Loucy (cell line): ENCODE data around the gene ITSN2.

Experiments used
- H2AFZ ChIP-seq: fragments of 200-600 bp; sonication (generic); 2 replicates; pipeline ENCODE4 v1.6.0; 2016; ENCODE audit warnings: antibody characterized with exemption, mild to moderate bottlenecking, low read length, moderate library complexity
- H3F3A ChIP-seq: fragments of 200-600 bp; 2 replicates; pipeline ENCODE4 v1.6.0; 2016; ENCODE audit warnings: antibody characterized with exemption, low read depth, mild to moderate bottlenecking
- H3K27me3 ChIP-seq: fragments of 200-600 bp; sonication (generic); 2 replicates; pipeline ENCODE4 v1.6.1; 2014; ENCODE audit warnings: low read length, mild to moderate bottlenecking; ENCODE audit not compliant: insufficient read depth, poor library complexity, severe bottlenecking
- H3K36me3 ChIP-seq: fragments of 200-600 bp; sonication (generic); 2 replicates; pipeline ENCODE4 v1.6.1; 2016; ENCODE audit warnings: low read length; ENCODE audit not compliant: insufficient read depth
- H3K4me1 ChIP-seq: fragments of 200-600 bp; sonication (generic); 2 replicates; pipeline ENCODE4 v1.5.1; 2014; ENCODE audit warnings: low read length, mild to moderate bottlenecking; ENCODE audit not compliant: insufficient read depth, poor library complexity, severe bottlenecking
- H3K4me2 ChIP-seq: fragments of 200-600 bp; sonication (generic); 2 replicates; pipeline ENCODE4 v1.6.0; 2014; ENCODE audit warnings: antibody characterized with exemption, low read length, low read depth, mild to moderate bottlenecking; ENCODE audit not compliant: poor library complexity, severe bottlenecking
- H3K4me3 ChIP-seq: fragments of 200-600 bp; sonication (generic); 2 replicates; pipeline ENCODE4 v1.5.1; 2014; ENCODE audit warnings: low read length, mild to moderate bottlenecking, mixed read lengths; ENCODE audit not compliant: poor library complexity, severe bottlenecking
- H3K79me2 ChIP-seq: fragments of 200-600 bp; sonication (generic); 2 replicates; pipeline ENCODE4 v1.6.1; 2014; ENCODE audit warnings: low read length; ENCODE audit not compliant: insufficient read depth
- H3K9ac ChIP-seq: fragments of 200-600 bp; sonication (generic); 2 replicates; pipeline ENCODE4 v1.6.0; 2014; ENCODE audit warnings: mild to moderate bottlenecking, low read depth, low read length, moderate library complexity; ENCODE audit not compliant: poor library complexity, severe bottlenecking
- H3K9me2 ChIP-seq: fragments of 200-600 bp; sonication (generic); replicated peaks from 2 replicates; pipeline ENCODE4 v1.6.1; 2016; ENCODE audit warnings: low read depth, low read length, mixed read lengths
- H3K9me3 ChIP-seq: fragments of 200-600 bp; sonication (generic); 2 replicates; pipeline ENCODE4 v1.6.1; 2014; ENCODE audit warnings: mild to moderate bottlenecking, antibody characterized with exemption, low read length, low read depth; ENCODE audit not compliant: insufficient read depth
- H4K20me1 ChIP-seq: fragments of 200-600 bp; sonication (generic); 2 replicates; pipeline ENCODE4 v1.6.0; 2014; ENCODE audit warnings: antibody characterized with exemption, low read length, mild to moderate bottlenecking; ENCODE audit not compliant: insufficient read depth, poor library complexity, severe bottlenecking
- EZH2phosphoT487 ChIP-seq: fragments of 200-600 bp; IDR thresholded peaks from 2 replicates; pipeline ENCODE4 v1.6.1; 2018; ENCODE audit warnings: antibody characterized with exemption, mild to moderate bottlenecking, moderate library complexity, borderline replicate concordance
- TF ChIP-seq, protein P1 (sequence below): fragments of 200-600 bp; sonication (generic); conservative IDR thresholded peaks from 2 replicates; pipeline ENCODE4 v1.5.1; 2014; ENCODE audit warnings: mild to moderate bottlenecking, antibody characterized with exemption, low read length

ITSN2 gene

DNA sequence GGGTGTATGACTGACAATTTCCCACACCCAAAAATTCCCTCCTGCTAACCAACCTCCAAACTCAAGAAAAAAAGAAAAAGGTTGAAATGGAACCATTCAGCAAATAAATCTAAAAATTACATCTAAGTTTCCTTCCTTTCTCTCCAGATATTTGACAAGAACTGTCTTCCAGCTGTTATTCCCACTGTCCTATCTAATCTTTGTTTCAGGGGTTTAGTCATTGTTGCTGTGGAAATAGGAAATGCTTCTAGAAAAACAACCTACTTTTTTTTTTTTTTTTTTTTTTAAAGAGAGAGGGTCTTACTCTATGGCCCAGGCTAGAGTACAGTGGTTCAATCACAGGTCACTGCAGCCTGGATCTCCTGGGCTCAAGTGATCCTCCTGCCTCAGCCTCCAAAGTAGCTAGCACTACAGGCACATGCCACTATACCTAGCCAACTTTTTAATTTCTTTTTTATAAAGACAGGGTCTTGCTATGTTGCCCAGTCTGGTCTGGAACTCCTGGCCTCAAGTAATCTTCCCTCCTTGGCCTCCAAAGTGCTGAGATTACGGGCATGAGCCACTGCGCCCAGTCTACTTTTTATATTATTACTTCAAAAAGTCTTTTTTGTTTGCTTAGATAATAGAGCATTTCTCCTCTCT is 88.1 kb downstream of the ITSN2 start:
- Histone ChIP-seq H3K36me3 (peaks cover 68% of the 10 kb centered on the region), H3K4me1 (no peaks in the 10 kb centered on the region), H3K79me2 (no peaks in the 10 kb centered on the region), H3K4me2 (no peak overlapping the region), H3F3A (no peaks in the 10 kb centered on the region; the same call in 1 of the 2 replicates), H3K9me2 (no peaks in the 10 kb centered on the region), H3K27me3 (no peaks in the 10 kb centered on the region), H3K9ac (no peak overlapping the region), H2AFZ (no peak overlapping the region), H3K4me3 (no peak overlapping the region), H3K9me3 (no peaks in the 10 kb centered on the region), H4K20me1 (no peaks in the 10 kb centered on the region)
- TF ChIP-seq, protein P1, sequence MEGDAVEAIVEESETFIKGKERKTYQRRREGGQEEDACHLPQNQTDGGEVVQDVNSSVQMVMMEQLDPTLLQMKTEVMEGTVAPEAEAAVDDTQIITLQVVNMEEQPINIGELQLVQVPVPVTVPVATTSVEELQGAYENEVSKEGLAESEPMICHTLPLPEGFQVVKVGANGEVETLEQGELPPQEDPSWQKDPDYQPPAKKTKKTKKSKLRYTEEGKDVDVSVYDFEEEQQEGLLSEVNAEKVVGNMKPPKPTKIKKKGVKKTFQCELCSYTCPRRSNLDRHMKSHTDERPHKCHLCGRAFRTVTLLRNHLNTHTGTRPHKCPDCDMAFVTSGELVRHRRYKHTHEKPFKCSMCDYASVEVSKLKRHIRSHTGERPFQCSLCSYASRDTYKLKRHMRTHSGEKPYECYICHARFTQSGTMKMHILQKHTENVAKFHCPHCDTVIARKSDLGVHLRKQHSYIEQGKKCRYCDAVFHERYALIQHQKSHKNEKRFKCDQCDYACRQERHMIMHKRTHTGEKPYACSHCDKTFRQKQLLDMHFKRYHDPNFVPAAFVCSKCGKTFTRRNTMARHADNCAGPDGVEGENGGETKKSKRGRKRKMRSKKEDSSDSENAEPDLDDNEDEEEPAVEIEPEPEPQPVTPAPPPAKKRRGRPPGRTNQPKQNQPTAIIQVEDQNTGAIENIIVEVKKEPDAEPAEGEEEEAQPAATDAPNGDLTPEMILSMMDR = no peak
- no peak for TF ChIP-seq EZH2phosphoT487

DNA sequence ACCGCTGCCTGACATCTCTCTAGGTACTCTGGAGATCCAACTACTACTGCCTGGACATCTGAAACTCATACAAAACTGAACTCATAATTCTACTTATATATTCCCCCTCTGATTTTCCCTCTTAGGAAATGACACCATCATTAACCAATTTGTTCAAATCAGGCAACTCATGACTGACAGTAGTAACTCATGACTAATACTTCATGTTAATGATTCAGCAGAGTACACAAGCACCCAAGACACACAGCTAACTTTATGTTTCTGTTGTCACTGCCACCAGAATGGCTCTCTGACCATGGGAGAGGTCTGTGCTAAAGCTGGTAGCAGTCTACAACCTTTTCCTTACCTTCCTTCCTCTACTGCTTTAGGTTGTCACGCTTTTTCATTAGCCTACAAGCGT is 91.1 kb downstream of the ITSN2 start:
- Histone ChIP-seq H3K27me3 (no peaks in the 10 kb centered on the region), H3K9me2 (no peaks in the 10 kb centered on the region), H3K9ac (no peak overlapping the region), H3K9me3 (no peaks in the 10 kb centered on the region), H3K4me3 (no peak overlapping the region), H3K4me1 (no peaks in the 10 kb centered on the region), H3K36me3 (peaks cover 79% of the 10 kb centered on the region), H3K79me2 (no peaks in the 10 kb centered on the region), H4K20me1 (no peaks in the 10 kb centered on the region), H3K4me2 (no peak overlapping the region), H3F3A (no peaks in the 10 kb centered on the region; the same call in 1 of the 2 replicates), H2AFZ (no peak overlapping the region)
- no peak for TF ChIP-seq EZH2phosphoT487
- TF ChIP-seq, protein P1 = no peak

DNA sequence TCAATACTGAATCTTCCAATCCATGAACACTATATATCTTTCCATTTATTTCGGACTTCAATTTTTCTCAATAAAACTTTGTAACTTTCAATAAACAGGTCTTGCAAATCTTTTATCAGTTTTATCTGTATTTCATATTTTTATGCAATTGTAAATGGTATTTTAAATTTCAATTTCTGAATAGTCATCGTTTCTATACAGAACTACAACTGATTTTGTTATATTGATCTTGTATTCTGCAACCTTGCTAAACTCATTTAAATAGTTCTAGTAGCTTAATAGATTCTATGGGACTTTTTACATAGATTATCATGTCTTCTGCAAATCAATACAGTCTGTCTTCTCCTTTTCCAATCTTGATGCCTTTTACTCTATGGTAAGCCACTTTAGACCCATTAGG is 95.1 kb downstream of the ITSN2 start:
- Histone ChIP-seq H3K4me1 (peaks cover 7% of the 10 kb centered on the region), H3K9ac (no peak overlapping the region), H3K4me3 (no peak overlapping the region), H3K9me2 (no peaks in the 10 kb centered on the region), H3K36me3 (peaks cover 68% of the 10 kb centered on the region), H4K20me1 (no peaks in the 10 kb centered on the region), H2AFZ (no peak overlapping the region), H3K79me2 (no peaks in the 10 kb centered on the region), H3K27me3 (no peaks in the 10 kb centered on the region), H3K9me3 (no peaks in the 10 kb centered on the region), H3F3A (no peaks in the 10 kb centered on the region), H3K4me2 (no peak overlapping the region)
- TF ChIP-seq, protein P1 = no peak
- no peak for TF ChIP-seq EZH2phosphoT487
